HFFc6 (cell line): ENCODE results near the gene SRGAP3. TPM values are rescaled to one million over a fixed set of nuclear protein-coding genes. Genes with fewer than 3 reads are reported as not detected.

Experiments used
- DNase-seq: peaks from one replicate; pipeline ENCODE4 v3.0.0-alpha.2; 2018
- H3K27ac Mint-ChIP-seq: 2 replicates; pipeline ENCODE4 v1.8.0; 2020; ENCODE audit warnings: mild to moderate bottlenecking, mixed read lengths
- H3K27me3 Mint-ChIP-seq: 2 replicates; pipeline ENCODE4 v1.8.0; 2021; ENCODE audit warnings: mild to moderate bottlenecking, moderate library complexity, mixed read lengths; ENCODE audit not compliant: insufficient read depth
- H3K36me3 Mint-ChIP-seq: 2 replicates; pipeline ENCODE4 v1.8.0; 2021; ENCODE audit warnings: low read depth, mixed read lengths
- H3K4me1 Mint-ChIP-seq: 2 replicates; pipeline ENCODE4 v1.8.0; 2020; ENCODE audit warnings: low read depth, mixed read lengths
- H3K4me3 Mint-ChIP-seq: 2 replicates; pipeline ENCODE4 v1.8.0; 2020; ENCODE audit warnings: mild to moderate bottlenecking, moderate library complexity, mixed read lengths
- H3K9me3 Mint-ChIP-seq: 2 replicates; pipeline ENCODE4 v1.8.0; 2020; ENCODE audit warnings: mild to moderate bottlenecking, mixed read lengths
- CTCF ChIP-seq: fragments of 200-600 bp; sonication (generic); IDR thresholded peaks from 2 replicates; pipeline ENCODE4 v1.5.0; 2021; ENCODE audit warnings: antibody characterized with exemption, mild to moderate bottlenecking
- total RNA-seq, 6 experiments: library from RNA; stranded (reverse); fragmentation: NEBNext Ultra II Directional; extraction: Animal tissue kit (Norgen Biotek cat#: 25700); gene quantifications; 2 replicates in 1 of 6; 3 replicates in 5 of 6; pipeline ENCODE4 v1.2.3, GENCODE V29; 2021

The SRGAP3 gene
- total RNA-seq, 6 experiments from 2014 or later: 0.23 to 0.92 (median 0.77) TPM

GRCh38 chr3:8980756-8981257, 268.6 kb downstream of the SRGAP3 start:
- H3K4me3 Mint-ChIP-seq: no peak overlapping the region
- DNase-seq: no peak
- H3K27me3 Mint-ChIP-seq: peaks cover 35% of the 10 kb centered on the region
- H3K36me3 Mint-ChIP-seq: peaks cover 3% of the 10 kb centered on the region; the same call in 1 of the 2 replicates
- no peak for TF ChIP-seq CTCF
- no peaks in the 10 kb centered on the region for H3K4me1 Mint-ChIP-seq
- no peak overlapping the region for H3K27ac Mint-ChIP-seq
- H3K9me3 Mint-ChIP-seq: peaks cover 10% of the 10 kb centered on the region; the same call in 1 of the 2 replicates

- H3K27me3 Mint-ChIP-seq: peaks cover 35% of the 10 kb centered on the region
- H3K9me3 Mint-ChIP-seq: peaks cover 10% of the 10 kb centered on the region; the same call in 1 of the 2 replicates
- H3K36me3 Mint-ChIP-seq: peaks cover 3% of the 10 kb centered on the region; the same call in 1 of the 2 replicates
- H3K4me1 Mint-ChIP-seq: no peaks in the 10 kb centered on the region
- TF ChIP-seq CTCF: no peak
- H3K4me3 Mint-ChIP-seq: no peak overlapping the region
- DNase-seq: no peak
- no peak overlapping the region for H3K27ac Mint-ChIP-seq
Measured at GRCh38 chr3:8979262-8979661, 270.2 kb downstream of the SRGAP3 start.

- H3K27me3 Mint-ChIP-seq: peaks cover 32% of the 10 kb centered on the region
- TF ChIP-seq CTCF: no peak
- H3K9me3 Mint-ChIP-seq: peaks cover 10% of the 10 kb centered on the region; the same call in 1 of the 2 replicates
- no peaks in the 10 kb centered on the region for H3K4me1 Mint-ChIP-seq
- no peak for DNase-seq
- no peak overlapping the region for H3K27ac Mint-ChIP-seq
- peaks cover 3% of the 10 kb centered on the region; the same call in 1 of the 2 replicates for H3K36me3 Mint-ChIP-seq
- H3K4me3 Mint-ChIP-seq: no peak overlapping the region
Measured at GRCh38 chr3:8978551-8978950, 270.9 kb downstream of the SRGAP3 start.

- Mint-ChIP-seq H3K27me3 (peaks cover 28% of the 10 kb centered on the region), H3K9me3 (peaks cover 10% of the 10 kb centered on the region; the same call in 1 of the 2 replicates), H3K27ac (no peak overlapping the region), H3K4me1 (no peaks in the 10 kb centered on the region), H3K4me3 (no peak overlapping the region), H3K36me3 (peaks cover 3% of the 10 kb centered on the region; the same call in 1 of the 2 replicates)
- no peak for DNase-seq
- TF ChIP-seq CTCF: no peak
Measured at GRCh38 chr3:8976540-8977182, 272.8 kb downstream of the SRGAP3 start.

GRCh38 chr3:8975081-8976020, 274.1 kb downstream of the SRGAP3 start:
- H3K4me3 Mint-ChIP-seq: no peak overlapping the region
- peaks cover 16% of the 10 kb centered on the region for H3K27me3 Mint-ChIP-seq
- TF ChIP-seq CTCF: no peak
- no peak overlapping the region for H3K27ac Mint-ChIP-seq
- no peak for DNase-seq
- H3K9me3 Mint-ChIP-seq: peaks cover 9% of the 10 kb centered on the region; the same call in 1 of the 2 replicates
- H3K36me3 Mint-ChIP-seq: peaks cover 3% of the 10 kb centered on the region; the same call in 1 of the 2 replicates
- H3K4me1 Mint-ChIP-seq: peaks cover 6% of the 10 kb centered on the region; the same call in 1 of the 2 replicates
